HG03159 (cell line): ENCODE data around the gene CTPS2.
A peak's percentile ranks its signal among the peaks of the same experiment; 100 is the strongest.
"Not testable (repeated sequence)": the region's sequence is repeated elsewhere in the genome, so short reads cannot be mapped to it uniquely, and the experiment has no call there.

Source experiments
- ATAC-seq: cut with Tn5 transposase; IDR thresholded peaks from one replicate; pipeline ENCODE4 v1.9.1; 2021; ENCODE audit warnings: mild to moderate bottlenecking, moderate library complexity; ENCODE audit not compliant: unreplicated experiment

CTPS2 gene

GRCh38 chrX:16715638-16716037 lies 3.2 kb upstream of the CTPS2 start:
- not testable (repeated sequence) for ATAC-seq

GRCh38 chrX:16714504-16714903 lies 2.0 kb upstream of the CTPS2 start:
- ATAC-seq, result no peak

GRCh38 chrX:16711893-16712547 lies 449 bp downstream of the CTPS2 start:
- ATAC-seq, result peak; percentile 31

GRCh38 chrX:16711219-16711811 lies 1.2 kb downstream of the CTPS2 start:
- ATAC-seq, result no peak

- ATAC-seq, result no peak
These were observed 4.5 kb downstream of the CTPS2 start for GRCh38 chrX:16708016-16708415.

GRCh38 chrX:16705370-16705769 lies 7.1 kb downstream of the CTPS2 start:
- no peak for ATAC-seq

GRCh38 chrX:16702700-16703599 lies 9.5 kb downstream of the CTPS2 start:
- no peak for ATAC-seq

- no peak for ATAC-seq
These were observed 11.7 kb downstream of the CTPS2 start for GRCh38 chrX:16700734-16701133.

- ATAC-seq, result no peak
These were observed 13.1 kb downstream of the CTPS2 start for GRCh38 chrX:16699389-16699788.

- no peak for ATAC-seq
These were observed 15.5 kb downstream of the CTPS2 start for GRCh38 chrX:16696956-16697355.

GRCh38 chrX:16695079-16695676 lies 17.3 kb downstream of the CTPS2 start:
- ATAC-seq, result peak; percentile 70

GRCh38 chrX:16687514-16687913 lies 25.0 kb downstream of the CTPS2 start:
- no peak for ATAC-seq

GRCh38 chrX:16683007-16683664 lies 29.3 kb downstream of the CTPS2 start:
- ATAC-seq, result no peak

GRCh38 chrX:16678689-16679088 lies 33.8 kb downstream of the CTPS2 start:
- no peak for ATAC-seq

- no peak for ATAC-seq
These were observed 41.5 kb downstream of the CTPS2 start for GRCh38 chrX:16671005-16671404.

- ATAC-seq, result no peak
These were observed 45.9 kb downstream of the CTPS2 start for GRCh38 chrX:16666541-16666940.

- ATAC-seq, result no peak
These were observed 47.4 kb downstream of the CTPS2 start for GRCh38 chrX:16665089-16665488.

GRCh38 chrX:16664626-16665025 lies 47.8 kb downstream of the CTPS2 start:
- ATAC-seq, result no peak

GRCh38 chrX:16664074-16664473 lies 48.4 kb downstream of the CTPS2 start:
- ATAC-seq, result no peak

GRCh38 chrX:16662402-16662801 lies 50.1 kb downstream of the CTPS2 start:
- no peak for ATAC-seq

- no peak for ATAC-seq
These were observed 51.0 kb downstream of the CTPS2 start for GRCh38 chrX:16661495-16661894.
